HepG2 (cell line): Measurements from ENCODE around the gene RREB1. TPM values are rescaled to one million over a fixed set of nuclear protein-coding genes. Genes with fewer than 3 reads are reported as not detected.

ENCODE experiments used
- BORCS8-MEF2B ChIP-seq: sonication (generic); formaldehyde crosslinking; IDR thresholded peaks from 2 replicates; pipeline ENCODE4 v1.8.0; 2022; ENCODE audit warnings: mild to moderate bottlenecking, missing genetic modification reagents
- FOXA1 ChIP-seq, 2 experiments: fragments of 450-650 bp in 1 of 2; sonication (generic) in 1 of 2; formaldehyde crosslinking in 1 of 2; IDR thresholded peaks; 2 replicates each; pipeline versions ENCODE4 v1.4.0 to v1.6.1; 2016 to 2020; ENCODE audit warnings: missing genetic modification reagents in 1 of 2
- MED1 ChIP-seq: sonication (generic); formaldehyde crosslinking; IDR thresholded peaks from 2 replicates; pipeline ENCODE4 v1.4.0; 2020; ENCODE audit warnings: missing genetic modification reagents
- RELA ChIP-seq: sonication (generic); formaldehyde crosslinking; IDR thresholded peaks from 2 replicates; pipeline ENCODE4 v1.4.0; 2020; ENCODE audit warnings: missing genetic modification reagents
- SMAD3 ChIP-seq: sonication (generic); formaldehyde crosslinking; IDR thresholded peaks from 2 replicates; pipeline ENCODE4 v1.4.0; 2020; ENCODE audit warnings: missing genetic modification reagents
- STAG1 ChIP-seq: sonication (generic); formaldehyde crosslinking; IDR thresholded peaks from 2 replicates; pipeline ENCODE4 v1.4.0; 2020; ENCODE audit warnings: missing genetic modification reagents
- TOE1 ChIP-seq: sonication (generic); formaldehyde crosslinking; IDR thresholded peaks from 2 replicates; pipeline ENCODE4 v1.4.0; 2020; ENCODE audit warnings: mild to moderate bottlenecking, missing genetic modification reagents
- ZFP90 ChIP-seq: sonication (generic); formaldehyde crosslinking; IDR thresholded peaks from 2 replicates; pipeline ENCODE4 v1.8.0; 2022; ENCODE audit warnings: missing genetic modification reagents, mild to moderate bottlenecking, inconsistent platforms, borderline replicate concordance
- polyA plus RNA-seq, 8 experiments: library from polyadenylated mRNA; depleted of rRNA in 3 of 8; stranded (reverse) in 7 of 8; unstranded in 1 of 8; fragments of >200 nt; fragmentation: Illumina TruSeq in 4 of 8; extraction: Trizol in 4 of 8; gene quantifications; 2 replicates each; pipeline versions ENCODE4 v1.2.1 to v1.2.3, GENCODE V29; 2011 to 2016; ENCODE audit warnings: low read depth in 4 of 8, missing spikeins in 1 of 8, mixed read lengths in 1 of 8; ENCODE audit not compliant: insufficient read depth in 1 of 8
- total RNA-seq, 5 experiments: library from RNA; depleted of rRNA; stranded (reverse); fragments of >200 nt; fragmentation: Illumina TruSeq; extraction: Trizol; gene quantifications; 2 replicates each; pipeline ENCODE4 v1.2.3, GENCODE V29; 2016; ENCODE audit warnings: low read depth in 1 of 5
- TF ChIP-seq, protein P1 (sequence below): sonication (generic); formaldehyde crosslinking; IDR thresholded peaks from 2 replicates; pipeline ENCODE4 v1.5.0; 2020; ENCODE audit warnings: mild to moderate bottlenecking, missing genetic modification reagents
- TF ChIP-seq, protein P2 (sequence below), 2 experiments: sonication (generic) in 1 of 2; formaldehyde crosslinking in 1 of 2; IDR thresholded peaks; 2 replicates each; pipeline versions ENCODE4 v1.4.0 to v1.6.1; 2016 to 2020; ENCODE audit warnings: borderline replicate concordance in 1 of 2, low read depth in 1 of 2, mild to moderate bottlenecking in 1 of 2, missing genetic modification reagents in 1 of 2
- TF ChIP-seq, protein P3 (sequence below): sonication (generic); formaldehyde crosslinking; IDR thresholded peaks from 2 replicates; pipeline ENCODE4 v1.5.0; 2020; ENCODE audit warnings: missing genetic modification reagents, mild to moderate bottlenecking, borderline replicate concordance
- TF ChIP-seq, protein P4 (sequence below): sonication (generic); formaldehyde crosslinking; IDR thresholded peaks from 2 replicates; pipeline ENCODE4 v1.4.0; 2020; ENCODE audit warnings: mild to moderate bottlenecking, missing genetic modification reagents
- TF ChIP-seq, protein P5 (sequence below): IDR thresholded peaks from 2 replicates; pipeline ENCODE4 v1.4.0; 2020; ENCODE audit warnings: mild to moderate bottlenecking, missing genetic modification reagents

RREB1 gene
- total and polyA plus RNA-seq, 2 of the 13 experiments (the other 11 are each of a cell fraction or from before 2014, with no cell fraction given), result 6.1 to 23.2 TPM

DNA sequence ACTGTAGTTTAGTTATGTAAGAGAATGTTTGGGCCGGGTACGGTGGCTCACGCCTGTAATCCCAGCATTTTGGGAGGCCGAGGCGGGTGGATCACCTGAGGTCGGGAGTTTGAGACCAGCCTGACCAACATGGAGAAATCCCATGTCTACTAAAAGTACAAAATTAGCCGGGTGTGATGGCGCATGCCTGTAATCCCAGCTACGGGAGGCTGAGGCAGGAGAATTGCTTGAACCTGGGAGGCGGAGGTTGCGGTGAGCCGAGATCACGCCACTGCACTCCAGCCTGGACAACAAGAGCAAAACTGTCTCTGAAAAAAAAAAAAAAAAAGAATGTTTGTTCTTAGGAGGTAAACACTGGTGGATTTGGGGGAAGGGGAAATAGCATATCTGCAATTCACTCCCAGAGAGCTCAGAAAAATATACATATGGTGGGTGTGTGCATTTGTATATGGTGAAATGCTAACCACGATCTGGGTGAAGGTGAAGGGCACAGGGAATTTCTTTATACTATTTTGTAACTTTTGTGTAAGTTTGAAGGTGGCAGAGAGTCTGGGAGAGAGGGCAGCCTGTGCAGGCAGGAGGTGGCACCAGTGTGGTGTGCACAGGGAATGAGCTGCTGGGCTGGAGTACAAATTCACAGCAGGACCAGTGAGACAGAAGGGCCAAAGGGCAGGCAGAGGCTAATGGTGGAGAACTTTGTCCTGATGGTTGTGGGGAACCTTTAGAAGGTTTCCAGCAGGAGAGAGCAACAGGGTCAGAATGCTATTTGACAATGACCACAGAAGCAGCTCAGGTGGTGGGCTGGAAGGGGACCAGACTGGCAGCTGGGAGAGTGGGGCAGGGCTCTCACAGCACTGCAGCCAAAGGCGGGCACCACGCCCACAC lies 162.8 kb downstream of the RREB1 start (continued):
- TF ChIP-seq BORCS8-MEF2B (CRISPR knock-in tag), result peak; percentile 49; the same call in 1 of the 2 replicates
- TF ChIP-seq, protein P1, sequence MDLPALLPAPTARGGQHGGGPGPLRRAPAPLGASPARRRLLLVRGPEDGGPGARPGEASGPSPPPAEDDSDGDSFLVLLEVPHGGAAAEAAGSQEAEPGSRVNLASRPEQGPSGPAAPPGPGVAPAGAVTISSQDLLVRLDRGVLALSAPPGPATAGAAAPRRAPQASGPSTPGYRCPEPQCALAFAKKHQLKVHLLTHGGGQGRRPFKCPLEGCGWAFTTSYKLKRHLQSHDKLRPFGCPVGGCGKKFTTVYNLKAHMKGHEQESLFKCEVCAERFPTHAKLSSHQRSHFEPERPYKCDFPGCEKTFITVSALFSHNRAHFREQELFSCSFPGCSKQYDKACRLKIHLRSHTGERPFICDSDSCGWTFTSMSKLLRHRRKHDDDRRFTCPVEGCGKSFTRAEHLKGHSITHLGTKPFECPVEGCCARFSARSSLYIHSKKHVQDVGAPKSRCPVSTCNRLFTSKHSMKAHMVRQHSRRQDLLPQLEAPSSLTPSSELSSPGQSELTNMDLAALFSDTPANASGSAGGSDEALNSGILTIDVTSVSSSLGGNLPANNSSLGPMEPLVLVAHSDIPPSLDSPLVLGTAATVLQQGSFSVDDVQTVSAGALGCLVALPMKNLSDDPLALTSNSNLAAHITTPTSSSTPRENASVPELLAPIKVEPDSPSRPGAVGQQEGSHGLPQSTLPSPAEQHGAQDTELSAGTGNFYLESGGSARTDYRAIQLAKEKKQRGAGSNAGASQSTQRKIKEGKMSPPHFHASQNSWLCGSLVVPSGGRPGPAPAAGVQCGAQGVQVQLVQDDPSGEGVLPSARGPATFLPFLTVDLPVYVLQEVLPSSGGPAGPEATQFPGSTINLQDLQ (CRISPR knock-in tag), result no peak
- TF ChIP-seq, protein P2, sequence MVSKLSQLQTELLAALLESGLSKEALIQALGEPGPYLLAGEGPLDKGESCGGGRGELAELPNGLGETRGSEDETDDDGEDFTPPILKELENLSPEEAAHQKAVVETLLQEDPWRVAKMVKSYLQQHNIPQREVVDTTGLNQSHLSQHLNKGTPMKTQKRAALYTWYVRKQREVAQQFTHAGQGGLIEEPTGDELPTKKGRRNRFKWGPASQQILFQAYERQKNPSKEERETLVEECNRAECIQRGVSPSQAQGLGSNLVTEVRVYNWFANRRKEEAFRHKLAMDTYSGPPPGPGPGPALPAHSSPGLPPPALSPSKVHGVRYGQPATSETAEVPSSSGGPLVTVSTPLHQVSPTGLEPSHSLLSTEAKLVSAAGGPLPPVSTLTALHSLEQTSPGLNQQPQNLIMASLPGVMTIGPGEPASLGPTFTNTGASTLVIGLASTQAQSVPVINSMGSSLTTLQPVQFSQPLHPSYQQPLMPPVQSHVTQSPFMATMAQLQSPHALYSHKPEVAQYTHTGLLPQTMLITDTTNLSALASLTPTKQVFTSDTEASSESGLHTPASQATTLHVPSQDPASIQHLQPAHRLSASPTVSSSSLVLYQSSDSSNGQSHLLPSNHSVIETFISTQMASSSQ (IDR thresholded peaks at IDR 0.05; ENCODE audit: low read depth), result no peak
- TF ChIP-seq, protein P2 (CRISPR knock-in tag; IDR thresholded peaks at IDR 0.05; ENCODE audit: borderline replicate concordance), result 0 out of 2 replicates have a peak, but pooled peaks have one; percentile 28
- TF ChIP-seq, protein P3, sequence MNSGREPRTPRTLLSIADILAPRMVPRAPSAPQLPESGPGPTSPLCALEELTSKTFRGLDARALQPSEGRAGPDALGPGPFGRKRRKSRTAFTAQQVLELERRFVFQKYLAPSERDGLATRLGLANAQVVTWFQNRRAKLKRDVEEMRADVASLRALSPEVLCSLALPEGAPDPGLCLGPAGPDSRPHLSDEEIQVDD (CRISPR knock-in tag), result 0 out of 2 replicates have a peak, but pooled peaks have one; percentile 39
- no peak for TF ChIP-seq TOE1 (CRISPR knock-in tag)
- peak; percentile 64 for TF ChIP-seq STAG1
- TF ChIP-seq SMAD3 (CRISPR knock-in tag), result no peak
- TF ChIP-seq MED1 (CRISPR knock-in tag), result peak; percentile 85
- TF ChIP-seq, protein P4, sequence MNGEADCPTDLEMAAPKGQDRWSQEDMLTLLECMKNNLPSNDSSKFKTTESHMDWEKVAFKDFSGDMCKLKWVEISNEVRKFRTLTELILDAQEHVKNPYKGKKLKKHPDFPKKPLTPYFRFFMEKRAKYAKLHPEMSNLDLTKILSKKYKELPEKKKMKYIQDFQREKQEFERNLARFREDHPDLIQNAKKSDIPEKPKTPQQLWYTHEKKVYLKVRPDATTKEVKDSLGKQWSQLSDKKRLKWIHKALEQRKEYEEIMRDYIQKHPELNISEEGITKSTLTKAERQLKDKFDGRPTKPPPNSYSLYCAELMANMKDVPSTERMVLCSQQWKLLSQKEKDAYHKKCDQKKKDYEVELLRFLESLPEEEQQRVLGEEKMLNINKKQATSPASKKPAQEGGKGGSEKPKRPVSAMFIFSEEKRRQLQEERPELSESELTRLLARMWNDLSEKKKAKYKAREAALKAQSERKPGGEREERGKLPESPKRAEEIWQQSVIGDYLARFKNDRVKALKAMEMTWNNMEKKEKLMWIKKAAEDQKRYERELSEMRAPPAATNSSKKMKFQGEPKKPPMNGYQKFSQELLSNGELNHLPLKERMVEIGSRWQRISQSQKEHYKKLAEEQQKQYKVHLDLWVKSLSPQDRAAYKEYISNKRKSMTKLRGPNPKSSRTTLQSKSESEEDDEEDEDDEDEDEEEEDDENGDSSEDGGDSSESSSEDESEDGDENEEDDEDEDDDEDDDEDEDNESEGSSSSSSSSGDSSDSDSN (CRISPR knock-in tag), result peak; percentile 53; the same call in 1 of the 2 replicates
- no peak for TF ChIP-seq FOXA1 (IDR thresholded peaks at IDR 0.05)
- TF ChIP-seq FOXA1 (CRISPR knock-in tag; IDR thresholded peaks at IDR 0.05), result no peak
- TF ChIP-seq ZFP90, result peak; percentile 30; the same call in 1 of the 2 replicates
- TF ChIP-seq, protein P5, sequence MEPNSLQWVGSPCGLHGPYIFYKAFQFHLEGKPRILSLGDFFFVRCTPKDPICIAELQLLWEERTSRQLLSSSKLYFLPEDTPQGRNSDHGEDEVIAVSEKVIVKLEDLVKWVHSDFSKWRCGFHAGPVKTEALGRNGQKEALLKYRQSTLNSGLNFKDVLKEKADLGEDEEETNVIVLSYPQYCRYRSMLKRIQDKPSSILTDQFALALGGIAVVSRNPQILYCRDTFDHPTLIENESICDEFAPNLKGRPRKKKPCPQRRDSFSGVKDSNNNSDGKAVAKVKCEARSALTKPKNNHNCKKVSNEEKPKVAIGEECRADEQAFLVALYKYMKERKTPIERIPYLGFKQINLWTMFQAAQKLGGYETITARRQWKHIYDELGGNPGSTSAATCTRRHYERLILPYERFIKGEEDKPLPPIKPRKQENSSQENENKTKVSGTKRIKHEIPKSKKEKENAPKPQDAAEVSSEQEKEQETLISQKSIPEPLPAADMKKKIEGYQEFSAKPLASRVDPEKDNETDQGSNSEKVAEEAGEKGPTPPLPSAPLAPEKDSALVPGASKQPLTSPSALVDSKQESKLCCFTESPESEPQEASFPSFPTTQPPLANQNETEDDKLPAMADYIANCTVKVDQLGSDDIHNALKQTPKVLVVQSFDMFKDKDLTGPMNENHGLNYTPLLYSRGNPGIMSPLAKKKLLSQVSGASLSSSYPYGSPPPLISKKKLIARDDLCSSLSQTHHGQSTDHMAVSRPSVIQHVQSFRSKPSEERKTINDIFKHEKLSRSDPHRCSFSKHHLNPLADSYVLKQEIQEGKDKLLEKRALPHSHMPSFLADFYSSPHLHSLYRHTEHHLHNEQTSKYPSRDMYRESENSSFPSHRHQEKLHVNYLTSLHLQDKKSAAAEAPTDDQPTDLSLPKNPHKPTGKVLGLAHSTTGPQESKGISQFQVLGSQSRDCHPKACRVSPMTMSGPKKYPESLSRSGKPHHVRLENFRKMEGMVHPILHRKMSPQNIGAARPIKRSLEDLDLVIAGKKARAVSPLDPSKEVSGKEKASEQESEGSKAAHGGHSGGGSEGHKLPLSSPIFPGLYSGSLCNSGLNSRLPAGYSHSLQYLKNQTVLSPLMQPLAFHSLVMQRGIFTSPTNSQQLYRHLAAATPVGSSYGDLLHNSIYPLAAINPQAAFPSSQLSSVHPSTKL (CRISPR knock-in tag), result peak; percentile 75
- TF ChIP-seq RELA (CRISPR knock-in tag), result no peak
